H1 (cell line): ENCODE results near the gene PSORS1C1.
"Not testable (repeated sequence)": the region's sequence is repeated elsewhere in the genome, so short reads cannot be mapped to it uniquely, and the experiment has no call there.

Source experiments
- CBX5 ChIP-seq: fragments of 300-800, 300-1000 bp; sonication (generic); IDR thresholded peaks from 2 replicates; pipeline ENCODE4 v1.7.1; 2016; ENCODE audit warnings: antibody characterized with exemption, low read length, low read depth
- RAD21 ChIP-seq, 2 experiments: IDR thresholded peaks in 1 of 2; conservative IDR thresholded peaks in 1 of 2; 2 replicates each; pipeline ENCODE4 v1.6.1; 2011; ENCODE audit warnings: low read depth in 2 of 2, low read length in 2 of 2, improper control_type of control experiment in 1 of 2, inconsistent platforms in 1 of 2, mild to moderate bottlenecking in 1 of 2, moderate library complexity in 1 of 2
- RXRA ChIP-seq: IDR thresholded peaks from 2 replicates; pipeline ENCODE4 v1.6.1; 2011; ENCODE audit warnings: low read depth, mild to moderate bottlenecking, low read length, moderate library complexity; ENCODE audit not compliant: insufficient read depth
- SP1 ChIP-seq: IDR thresholded peaks from 2 replicates; pipeline ENCODE4 v1.6.1; 2011; ENCODE audit warnings: low read depth, low read length
- SP2 ChIP-seq: IDR thresholded peaks from 2 replicates; pipeline ENCODE4 v1.6.1; 2012; ENCODE audit warnings: mild to moderate bottlenecking, low read length, inconsistent platforms
- TBP ChIP-seq: IDR thresholded peaks from 2 replicates; pipeline ENCODE4 v1.6.1; 2011; ENCODE audit warnings: low read depth, low read length, improper control_type of control experiment
- YY1 ChIP-seq: IDR thresholded peaks from 2 replicates; pipeline ENCODE4 v1.6.1; 2011; ENCODE audit warnings: low read depth, mild to moderate bottlenecking, low read length
- TF ChIP-seq, protein P1 (sequence below): IDR thresholded peaks from 2 replicates; pipeline ENCODE4 v1.6.1; 2011; ENCODE audit warnings: low read length, improper control_type of control experiment

GRCh38 chr6:31183287-31183686 lies 68.7 kb downstream of the PSORS1C1 start:
- TF ChIP-seq SP1; SP2; TBP; CBX5; RXRA; RAD21 (IDR thresholded peaks at IDR 0.05 in 1 of 2, conservative IDR thresholded peaks at IDR 0.05 in 1 of 2; ENCODE audit: low read depth in 2 of 2, low read length in 2 of 2); YY1: not testable (repeated sequence)
- TF ChIP-seq, protein P1, sequence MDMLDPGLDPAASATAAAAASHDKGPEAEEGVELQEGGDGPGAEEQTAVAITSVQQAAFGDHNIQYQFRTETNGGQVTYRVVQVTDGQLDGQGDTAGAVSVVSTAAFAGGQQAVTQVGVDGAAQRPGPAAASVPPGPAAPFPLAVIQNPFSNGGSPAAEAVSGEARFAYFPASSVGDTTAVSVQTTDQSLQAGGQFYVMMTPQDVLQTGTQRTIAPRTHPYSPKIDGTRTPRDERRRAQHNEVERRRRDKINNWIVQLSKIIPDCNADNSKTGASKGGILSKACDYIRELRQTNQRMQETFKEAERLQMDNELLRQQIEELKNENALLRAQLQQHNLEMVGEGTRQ, result not testable (repeated sequence)
